Measurements from ENCODE around the gene ATP2B1. TPM values are rescaled to one million over a fixed set of nuclear protein-coding genes. Genes with fewer than 3 reads are reported as not detected.
"Not testable (repeated sequence)": the region's sequence is repeated elsewhere in the genome, so short reads cannot be mapped to it uniquely, and the experiment has no call there.

ATP2B1 gene
- total and polyA plus RNA-seq, 12 donors: 6.3 to 37.3 (median 17.4) TPM

GRCh38 chr12:89701606-89702206, 6.9 kb downstream of the ATP2B1 start:
- Histone ChIP-seq H3K9me3 (replicated peaks in 1 of 3) (no peaks in the 10 kb centered on the region), H3K27me3 (no peaks in the 10 kb centered on the region), H3K4me3 (no peak overlapping the region), H3K27ac (no peak overlapping the region), H3K4me1 (replicated peaks in 1 of 2) (peaks cover 0 to 6% of the 10 kb centered on the region in 2 donors), H3K36me3 (replicated peaks in 1 of 2) (no peaks in the 10 kb centered on the region)
- intact Hi-C loops (cut with DNase I): no loop called here
- no peak for DNase-seq
- TF ChIP-seq POLR2A (IDR thresholded peaks at IDR 0.05) (no peak), CTCF (IDR thresholded peaks at IDR 0.05) (no peak)
- 94 to 100% (median 95%) methylated on average over 3 of the region's 3 CpGs for WGBS, 4 donors

GRCh38 chr12:89700191-89700810, 8.3 kb downstream of the ATP2B1 start:
- TF ChIP-seq CTCF (IDR thresholded peaks at IDR 0.05) (no peak), POLR2A (IDR thresholded peaks at IDR 0.05) (no peak)
- whole genome bisulfite sequencing, 4 donors: 91 to 97% (median 95%) methylated on average over 4 of the region's 4 CpGs
- Histone ChIP-seq H3K27ac (no peak overlapping the region), H3K4me3 (no peak overlapping the region), H3K4me1 (replicated peaks in 1 of 2) (peaks cover 0 to 7% of the 10 kb centered on the region in 2 donors), H3K36me3 (replicated peaks in 1 of 2) (no peaks in the 10 kb centered on the region), H3K27me3 (no peaks in the 10 kb centered on the region), H3K9me3 (replicated peaks in 1 of 3) (no peaks in the 10 kb centered on the region)
- DNase-seq: no peak
- intact Hi-C loops (cut with DNase I): no loop called here

DNA sequence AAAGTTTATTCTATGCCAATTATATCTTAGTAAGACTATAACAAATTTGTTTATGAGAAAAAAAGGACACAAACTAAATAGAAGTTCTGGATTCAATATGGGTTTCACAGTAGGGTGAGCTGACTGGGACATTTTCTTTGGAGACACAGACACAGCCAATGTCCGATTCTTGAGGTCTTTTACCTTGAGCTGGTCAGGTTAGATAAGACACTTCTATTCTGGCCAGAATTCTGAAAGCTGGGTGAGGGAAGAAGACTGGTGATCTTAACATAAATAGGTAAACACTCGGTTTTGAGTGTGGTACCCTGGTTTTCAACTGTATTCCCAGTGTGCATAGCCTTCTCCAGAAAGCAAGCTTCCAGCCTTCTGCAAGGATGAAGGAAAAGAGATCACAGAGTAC, 10.0 kb downstream of the ATP2B1 start:
- Histone ChIP-seq H3K27ac (no peak overlapping the region), H3K4me3 (no peak overlapping the region), H3K27me3 (no peaks in the 10 kb centered on the region), H3K4me1 (replicated peaks in 1 of 2) (peaks cover 0 to 8% of the 10 kb centered on the region in 2 donors), H3K36me3 (replicated peaks in 1 of 2) (no peaks in the 10 kb centered on the region), H3K9me3 (replicated peaks in 1 of 3) (no peaks in the 10 kb centered on the region)
- WGBS, 4 donors: 63 to 74% (median 67%) methylated on average over 2 of the region's 2 CpGs
- TF ChIP-seq POLR2A (IDR thresholded peaks at IDR 0.05): no peak
- intact Hi-C loops (cut with DNase I): no loop called here
- DNase-seq: no peak

- H3K36me3 ChIP-seq (replicated peaks in 1 of 2); H3K4me3 ChIP-seq; H3K27ac ChIP-seq; DNase-seq; H3K27me3 ChIP-seq; H3K9me3 ChIP-seq (replicated peaks in 1 of 3); intact Hi-C loops (cut with DNase I): not testable (repeated sequence)
- WGBS, 4 donors: 93 to 99% (median 97%) methylated on average over 10 of the region's 10 CpGs
- peaks cover 0 to 12% of the 10 kb centered on the region in 2 donors for H3K4me1 ChIP-seq (replicated peaks in 1 of 2)
Observed at GRCh38 chr12:89697728-89698127, 10.9 kb downstream of the ATP2B1 start.

DNA sequence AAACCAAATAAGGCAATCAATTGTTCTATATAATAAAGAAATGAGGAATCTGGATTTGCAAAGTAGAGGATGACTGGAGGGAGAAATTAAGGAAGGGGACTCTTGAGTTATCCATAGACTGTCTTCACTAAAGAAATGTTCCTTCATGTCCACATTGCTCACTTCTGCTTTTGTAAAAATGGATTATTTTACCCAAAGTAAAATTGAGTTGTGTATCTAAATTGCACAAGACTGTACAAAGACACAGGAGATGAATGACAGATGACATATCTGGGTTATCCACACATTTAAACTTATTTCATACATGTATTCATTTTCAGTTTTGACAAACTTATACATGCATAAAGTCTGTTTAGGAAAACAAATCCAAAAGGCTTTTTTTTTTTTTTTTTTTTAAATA, 11.3 kb downstream of the ATP2B1 start:
- Histone ChIP-seq H3K27me3 (no peaks in the 10 kb centered on the region), H3K4me1 (replicated peaks in 1 of 2) (peaks cover 0 to 12% of the 10 kb centered on the region in 2 donors), H3K36me3 (replicated peaks in 1 of 2) (no peaks in the 10 kb centered on the region), H3K9me3 (replicated peaks in 1 of 3) (no peaks in the 10 kb centered on the region), H3K4me3 (no peak overlapping the region), H3K27ac (no peak overlapping the region)
- no peak for DNase-seq
- intact Hi-C loops (cut with DNase I): no loop called here
- TF ChIP-seq POLR2A (IDR thresholded peaks at IDR 0.05): no peak
- TF ChIP-seq CTCF (IDR thresholded peaks at IDR 0.05): no peak
